Measurements from ENCODE around the gene CDRT4.

CDRT4 gene

DNA sequence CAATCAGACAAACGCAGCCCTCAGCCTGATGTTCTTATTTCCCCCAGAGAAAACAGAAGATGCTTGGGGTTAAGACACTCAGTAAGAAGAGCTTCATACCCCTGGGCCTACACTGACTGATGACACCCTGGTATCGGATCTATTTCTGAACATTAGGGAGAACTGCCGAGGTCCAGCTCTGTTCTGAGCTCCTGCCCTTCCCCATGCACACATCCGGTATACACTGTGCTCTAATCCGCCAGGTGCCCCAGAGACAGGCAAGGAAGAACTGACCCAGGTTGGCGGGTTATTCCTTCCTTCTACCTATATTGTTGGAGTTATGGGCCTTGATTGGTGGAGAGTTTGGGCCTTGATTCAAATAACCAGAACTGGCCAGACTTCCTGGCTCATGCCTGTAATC is 68.0 kb downstream of the CDRT4 start:
- Mint-ChIP-seq H3K27me3 (ENCODE audit: low read depth, poor library complexity) (peaks cover 86% of the 10 kb centered on the region), H3K36me3 (ENCODE audit: low read depth) (no peaks in the 10 kb centered on the region), H3K27ac (no peak overlapping the region), H3K4me1 (peaks cover 16% of the 10 kb centered on the region), H3K9me3 (no peaks in the 10 kb centered on the region), H3K4me3 (no peak overlapping the region)
- TF ChIP-seq, protein P1, sequence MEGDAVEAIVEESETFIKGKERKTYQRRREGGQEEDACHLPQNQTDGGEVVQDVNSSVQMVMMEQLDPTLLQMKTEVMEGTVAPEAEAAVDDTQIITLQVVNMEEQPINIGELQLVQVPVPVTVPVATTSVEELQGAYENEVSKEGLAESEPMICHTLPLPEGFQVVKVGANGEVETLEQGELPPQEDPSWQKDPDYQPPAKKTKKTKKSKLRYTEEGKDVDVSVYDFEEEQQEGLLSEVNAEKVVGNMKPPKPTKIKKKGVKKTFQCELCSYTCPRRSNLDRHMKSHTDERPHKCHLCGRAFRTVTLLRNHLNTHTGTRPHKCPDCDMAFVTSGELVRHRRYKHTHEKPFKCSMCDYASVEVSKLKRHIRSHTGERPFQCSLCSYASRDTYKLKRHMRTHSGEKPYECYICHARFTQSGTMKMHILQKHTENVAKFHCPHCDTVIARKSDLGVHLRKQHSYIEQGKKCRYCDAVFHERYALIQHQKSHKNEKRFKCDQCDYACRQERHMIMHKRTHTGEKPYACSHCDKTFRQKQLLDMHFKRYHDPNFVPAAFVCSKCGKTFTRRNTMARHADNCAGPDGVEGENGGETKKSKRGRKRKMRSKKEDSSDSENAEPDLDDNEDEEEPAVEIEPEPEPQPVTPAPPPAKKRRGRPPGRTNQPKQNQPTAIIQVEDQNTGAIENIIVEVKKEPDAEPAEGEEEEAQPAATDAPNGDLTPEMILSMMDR (IDR thresholded peaks at IDR 0.05) = no peak
- DNase-seq = no peak

DNA sequence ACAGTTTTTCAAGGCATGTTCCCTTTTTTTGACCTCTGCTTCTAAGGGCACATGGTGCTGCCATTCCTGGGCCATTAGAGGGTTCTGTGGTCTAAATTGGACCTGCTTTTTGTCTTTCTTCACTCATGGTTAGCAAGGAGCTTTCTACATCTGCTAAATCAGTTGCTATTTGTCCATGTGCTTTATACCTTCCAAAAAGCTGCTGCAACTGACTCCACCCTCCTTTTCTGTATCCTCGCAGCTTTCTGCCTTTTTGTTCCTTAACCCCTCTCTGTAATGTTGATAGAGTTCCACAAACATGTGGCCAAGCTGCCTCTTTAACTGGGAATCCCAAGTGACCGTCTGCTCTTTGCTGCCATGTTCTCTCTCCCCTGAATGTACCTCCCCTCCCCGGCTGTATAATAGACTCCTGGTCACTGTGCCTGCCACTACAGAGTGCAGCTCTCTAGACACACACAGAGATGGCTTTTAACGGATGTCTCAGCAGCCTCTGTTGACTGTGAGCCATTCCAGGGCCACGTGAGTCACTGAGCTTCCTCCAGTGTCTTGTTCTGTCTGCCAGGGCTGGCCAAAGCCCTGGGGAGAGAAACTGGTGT is 68.6 kb downstream of the CDRT4 start:
- H3K27me3 Mint-ChIP-seq (ENCODE audit: low read depth, poor library complexity) = peaks cover 86% of the 10 kb centered on the region
- no peak overlapping the region for H3K27ac Mint-ChIP-seq
- H3K4me1 Mint-ChIP-seq = peaks cover 16% of the 10 kb centered on the region
- no peaks in the 10 kb centered on the region for H3K36me3 Mint-ChIP-seq (ENCODE audit: low read depth)
- no peak for DNase-seq
- TF ChIP-seq, protein P1 (IDR thresholded peaks at IDR 0.05) = no peak
- no peaks in the 10 kb centered on the region for H3K9me3 Mint-ChIP-seq
- no peak overlapping the region for H3K4me3 Mint-ChIP-seq

DNA sequence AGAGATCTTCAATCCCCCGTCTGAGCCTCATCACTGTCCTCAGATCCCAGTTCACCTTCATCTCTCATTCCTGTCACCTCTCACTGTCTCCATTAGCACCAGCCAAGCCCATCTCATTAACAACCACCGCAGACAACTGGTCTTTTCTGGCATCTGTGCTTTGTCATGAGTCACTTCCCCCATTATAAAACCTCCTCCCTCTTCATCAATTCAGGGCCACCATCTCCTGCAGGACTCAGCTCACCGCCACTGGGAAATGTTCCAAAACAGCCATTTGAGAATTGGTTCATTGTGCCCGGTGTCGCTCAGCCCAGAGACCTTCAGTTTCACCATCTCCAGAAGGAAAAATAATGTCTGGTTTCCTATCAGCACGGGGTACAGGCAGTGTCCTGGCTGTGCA is 69.1 kb downstream of the CDRT4 start:
- DNase-seq = no peak
- peaks cover 86% of the 10 kb centered on the region for H3K27me3 Mint-ChIP-seq (ENCODE audit: low read depth, poor library complexity)
- H3K4me1 Mint-ChIP-seq = peaks cover 16% of the 10 kb centered on the region
- H3K27ac Mint-ChIP-seq = no peak overlapping the region
- H3K4me3 Mint-ChIP-seq = no peak overlapping the region
- TF ChIP-seq, protein P1 (IDR thresholded peaks at IDR 0.05) = no peak
- H3K36me3 Mint-ChIP-seq (ENCODE audit: low read depth) = no peaks in the 10 kb centered on the region
- no peaks in the 10 kb centered on the region for H3K9me3 Mint-ChIP-seq

DNA sequence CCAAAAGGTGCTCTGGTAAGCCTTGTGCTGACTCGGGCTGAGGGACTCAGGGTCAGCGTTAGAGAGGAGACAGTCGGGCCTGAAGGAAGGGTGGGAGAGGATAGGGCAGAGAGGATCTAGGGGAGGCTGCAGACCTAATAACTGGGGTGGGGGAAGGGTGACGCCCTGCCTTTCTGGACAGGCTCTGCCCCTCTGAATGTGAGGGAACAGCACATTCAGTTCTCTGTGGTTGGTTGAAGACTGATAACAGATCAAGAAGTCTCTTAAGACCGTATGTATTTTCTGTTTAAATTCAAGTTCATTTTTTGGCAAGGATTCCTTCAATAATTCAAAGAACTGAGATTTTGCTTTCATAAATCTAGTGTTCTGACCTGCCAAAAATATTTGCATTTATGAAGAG is 69.8 kb downstream of the CDRT4 start:
- peaks cover 16% of the 10 kb centered on the region for H3K4me1 Mint-ChIP-seq

DNA sequence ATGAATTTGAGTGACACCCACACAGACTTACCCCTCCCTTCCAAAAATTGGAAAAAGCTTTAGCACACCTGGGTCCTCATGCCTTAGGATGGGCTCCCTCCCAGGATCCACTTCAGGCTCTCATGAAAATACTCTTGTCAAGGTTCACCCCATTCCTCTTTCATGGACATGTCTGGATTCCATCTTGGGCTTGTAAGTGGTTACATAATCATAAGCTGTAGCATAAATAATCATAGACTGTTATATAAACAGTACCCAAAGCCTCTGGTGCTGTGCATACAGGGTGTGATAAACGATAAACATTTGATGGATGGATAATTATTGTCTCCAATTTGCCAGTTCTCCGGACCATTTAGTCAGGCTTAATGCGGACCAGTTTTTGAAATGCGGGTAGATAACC is 72.3 kb downstream of the CDRT4 start:
- Mint-ChIP-seq H3K36me3 (ENCODE audit: low read depth) (no peaks in the 10 kb centered on the region), H3K9me3 (no peaks in the 10 kb centered on the region), H3K27ac (no peak overlapping the region), H3K27me3 (ENCODE audit: low read depth, poor library complexity) (peaks cover 89% of the 10 kb centered on the region), H3K4me1 (peaks cover 16% of the 10 kb centered on the region), H3K4me3 (no peak overlapping the region)
- no peak for DNase-seq
- TF ChIP-seq, protein P1 (IDR thresholded peaks at IDR 0.05) = no peak

More for the DNA sequence above, 69.8 kb downstream of the CDRT4 start:
- Mint-ChIP-seq H3K4me3 (no peak overlapping the region), H3K36me3 (ENCODE audit: low read depth) (no peaks in the 10 kb centered on the region), H3K27me3 (ENCODE audit: low read depth, poor library complexity) (peaks cover 86% of the 10 kb centered on the region), H3K27ac (no peak overlapping the region), H3K9me3 (no peaks in the 10 kb centered on the region)
- DNase-seq = no peak
- TF ChIP-seq, protein P1 (IDR thresholded peaks at IDR 0.05) = no peak

DNA sequence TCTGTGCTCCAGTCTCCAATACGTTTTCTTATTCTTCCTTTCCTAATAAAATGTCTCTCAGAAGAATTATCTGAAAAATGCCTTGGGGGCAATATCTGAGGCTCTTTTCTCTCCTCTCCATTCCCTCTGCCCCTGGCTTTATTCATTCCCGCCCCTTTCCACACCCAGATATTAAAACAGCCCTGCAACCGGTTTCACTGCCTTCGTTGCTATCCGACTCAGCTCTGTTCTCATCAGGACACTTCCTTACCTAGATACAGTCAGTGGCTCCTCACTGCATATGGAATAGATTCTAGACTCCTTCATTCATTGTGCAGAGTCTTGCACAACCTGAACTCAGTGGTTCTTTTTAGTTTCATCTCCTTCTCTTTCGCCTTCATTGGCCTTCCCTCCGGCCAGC is 74.0 kb downstream of the CDRT4 start:
- H3K27ac Mint-ChIP-seq = no peak overlapping the region
- no peaks in the 10 kb centered on the region for H3K9me3 Mint-ChIP-seq
- TF ChIP-seq, protein P1 (IDR thresholded peaks at IDR 0.05) = no peak
- H3K4me3 Mint-ChIP-seq = no peak overlapping the region
- no peak for DNase-seq
- no peaks in the 10 kb centered on the region for H3K36me3 Mint-ChIP-seq (ENCODE audit: low read depth)
- peaks cover 6% of the 10 kb centered on the region for H3K4me1 Mint-ChIP-seq
- H3K27me3 Mint-ChIP-seq (ENCODE audit: low read depth, poor library complexity) = peaks cover 92% of the 10 kb centered on the region

Measured in nephron progenitor cell (in vitro differentiated cells).